GM19397 (cell line): ENCODE data around the gene CEBPE.
A peak's percentile ranks its signal among the peaks of the same experiment; 100 is the strongest.

ENCODE experiments used
- ATAC-seq: cut with Tn5 transposase; IDR thresholded peaks from one replicate; pipeline ENCODE4 v1.9.1; 2021; ENCODE audit warnings: mild to moderate bottlenecking, moderate library complexity; ENCODE audit not compliant: unreplicated experiment

Gene CEBPE

GRCh38 chr14:23104591-23105347 lies 14.3 kb downstream of the CEBPE start, which contains the start of gene CIROP:
CIROP (minus strand) TSS chr14:23104989; CDS start chr14:23104920, 69 bp downstream.
- ATAC-seq: no peak

- ATAC-seq: no peak
These were observed 14.9 kb downstream of the CEBPE start for GRCh38 chr14:23104070-23104590.

DNA sequence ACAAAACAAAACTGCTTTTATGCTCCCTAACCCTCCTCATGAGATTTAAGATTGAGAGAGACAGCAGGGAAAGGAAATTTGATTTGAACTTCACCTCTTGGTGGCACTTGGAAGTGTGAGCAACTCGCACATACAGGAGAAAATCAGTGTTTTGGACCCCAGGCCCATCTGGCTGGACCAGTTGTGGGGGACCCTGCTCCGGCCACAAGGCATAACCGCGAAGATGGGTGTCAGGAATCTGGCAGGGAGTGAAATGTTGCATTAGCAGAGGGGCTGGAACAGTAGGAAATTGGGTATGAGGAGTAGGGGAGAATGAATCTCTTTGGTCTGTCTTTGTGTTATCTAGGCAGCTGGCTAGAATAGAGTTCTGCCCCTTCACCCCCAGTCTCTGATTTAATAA lies 15.5 kb downstream of the CEBPE start:
- ATAC-seq: no peak

DNA sequence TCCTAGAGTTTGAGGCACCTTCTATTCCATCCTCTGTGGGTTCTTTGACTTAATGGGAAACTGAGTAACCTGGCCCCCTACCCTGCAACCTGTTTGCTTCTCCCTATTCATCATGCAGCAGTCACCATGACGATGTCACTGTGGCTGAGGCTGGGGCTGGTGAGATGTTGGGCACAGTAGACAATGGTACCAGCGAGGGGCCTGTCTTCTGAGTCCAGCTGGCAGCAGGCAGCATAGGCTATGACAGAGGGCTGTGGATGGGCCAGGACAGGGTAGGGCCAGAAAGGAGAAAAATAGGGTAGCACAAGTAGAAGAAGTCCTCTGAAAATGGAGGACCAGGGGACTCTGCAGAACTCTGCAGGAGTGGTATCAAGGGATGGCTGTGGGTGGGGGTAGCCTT lies 16.3 kb downstream of the CEBPE start:
- no peak for ATAC-seq

DNA sequence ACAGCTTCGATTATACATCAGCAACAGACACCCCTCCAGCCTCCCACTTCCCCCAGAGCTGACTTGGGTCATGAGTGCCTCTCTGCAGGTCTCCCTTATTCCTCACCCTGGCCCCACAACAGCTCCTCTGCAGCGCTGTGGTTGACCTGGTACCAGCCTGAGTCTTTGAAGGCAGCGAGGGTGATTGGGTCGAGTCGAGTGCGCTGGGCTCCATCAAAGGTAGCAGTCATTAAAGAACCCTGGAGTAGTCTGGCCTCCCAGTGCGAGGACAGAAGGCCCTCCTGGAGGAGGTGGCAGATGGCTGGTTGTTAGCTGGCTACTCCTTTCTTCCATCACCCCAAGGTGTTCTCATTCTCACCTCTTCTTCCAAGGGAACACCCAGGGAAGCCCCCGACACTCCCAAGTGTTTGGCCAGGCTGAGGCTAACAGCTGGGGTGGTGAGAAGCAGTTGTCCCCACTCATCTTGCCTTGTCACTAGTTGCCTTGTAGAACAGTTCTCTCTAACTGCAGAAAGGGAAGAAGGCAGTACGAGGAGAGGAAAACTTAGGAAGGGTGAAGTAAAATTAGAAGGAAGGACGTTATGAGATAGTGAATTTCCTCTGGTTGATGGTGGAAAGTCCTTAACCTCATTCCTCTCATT lies 16.9 kb downstream of the CEBPE start:
- ATAC-seq: no peak

DNA sequence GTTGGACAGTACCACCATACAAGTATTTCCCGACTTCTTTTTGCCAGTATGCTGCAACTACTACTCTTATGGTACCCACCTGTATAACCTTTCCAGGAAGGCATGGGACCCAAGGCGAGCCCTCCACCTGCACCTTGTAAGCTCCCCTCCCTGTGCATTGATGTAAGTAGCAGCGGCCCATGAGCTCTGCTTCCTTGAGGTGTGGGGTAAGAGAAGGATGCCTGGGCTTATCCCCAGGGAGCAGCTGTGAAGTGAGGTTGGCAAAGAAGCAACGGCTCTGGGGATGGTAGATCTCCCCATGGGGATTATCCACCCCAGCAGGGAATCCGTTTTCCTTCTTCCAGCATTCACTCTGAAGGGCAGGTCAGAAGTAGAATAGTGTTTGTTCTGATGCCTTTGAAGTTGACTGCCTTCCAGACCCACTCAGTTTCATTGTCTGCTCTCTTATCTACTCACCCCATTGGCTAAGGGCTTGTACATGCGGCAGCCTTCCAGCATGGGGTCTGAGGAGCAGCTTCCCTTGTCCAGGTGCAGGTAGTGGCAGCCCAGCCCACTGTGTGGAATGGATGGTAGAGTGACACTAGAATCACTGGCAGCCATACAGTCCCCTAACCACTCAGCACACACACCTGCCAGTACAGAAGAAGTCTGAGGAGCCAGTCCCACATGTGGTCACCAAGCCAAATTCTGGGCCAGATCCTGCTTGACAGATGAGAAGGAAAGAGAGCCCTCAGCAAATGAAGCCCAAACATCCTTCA lies 17.7 kb downstream of the CEBPE start:
- no peak for ATAC-seq

DNA sequence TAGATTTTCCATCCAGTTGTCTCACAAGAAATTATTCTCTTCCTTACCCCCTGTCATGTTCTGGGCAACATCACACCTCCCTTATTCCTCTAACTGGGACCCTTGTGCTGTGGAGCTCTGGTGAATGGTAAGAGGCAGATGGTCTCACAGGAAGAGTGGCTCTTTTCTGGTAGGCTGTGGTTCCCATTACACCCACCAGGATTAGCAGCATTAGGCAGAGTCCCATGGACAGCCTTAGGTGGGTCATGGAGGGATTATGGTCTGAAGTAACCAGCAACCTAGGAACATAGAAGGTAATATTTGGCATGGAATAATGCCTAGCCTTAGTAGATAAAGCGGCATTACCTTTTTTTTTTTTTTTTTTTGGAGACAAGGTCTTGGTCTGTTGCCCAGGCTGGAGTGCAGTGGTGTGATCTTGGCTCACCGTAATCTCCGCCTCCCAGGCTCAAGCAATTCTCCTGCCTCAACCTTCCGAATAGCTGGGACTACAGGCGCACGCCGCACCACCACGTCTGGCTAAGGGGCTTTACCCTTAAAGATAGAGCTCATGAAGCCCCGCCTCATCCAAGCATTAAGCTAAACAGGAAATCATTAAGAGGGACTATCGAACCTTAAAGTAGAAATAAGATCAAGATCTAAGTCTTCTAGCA lies 19.7 kb downstream of the CEBPE start:
- ATAC-seq: no peak

DNA sequence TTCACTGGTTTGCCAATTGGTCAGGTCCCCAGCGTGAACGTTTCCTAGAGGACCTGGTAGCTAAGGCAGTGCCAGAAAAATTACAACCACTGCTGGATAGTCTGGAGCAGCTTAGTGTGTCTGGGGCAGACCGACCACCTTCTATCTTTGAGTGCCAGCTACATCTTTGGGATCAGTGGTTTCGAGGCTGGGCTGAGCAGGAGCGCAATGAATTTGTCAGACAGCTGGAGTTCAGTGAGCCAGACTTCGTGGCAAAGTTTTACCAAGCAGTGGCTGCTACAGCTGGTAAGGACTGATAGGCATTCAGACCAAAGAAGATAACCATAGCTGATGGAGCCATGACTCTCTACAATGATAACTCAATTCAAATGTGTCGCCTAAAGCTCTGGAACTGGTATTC lies 21.3 kb downstream of the CEBPE start:
- no peak for ATAC-seq

DNA sequence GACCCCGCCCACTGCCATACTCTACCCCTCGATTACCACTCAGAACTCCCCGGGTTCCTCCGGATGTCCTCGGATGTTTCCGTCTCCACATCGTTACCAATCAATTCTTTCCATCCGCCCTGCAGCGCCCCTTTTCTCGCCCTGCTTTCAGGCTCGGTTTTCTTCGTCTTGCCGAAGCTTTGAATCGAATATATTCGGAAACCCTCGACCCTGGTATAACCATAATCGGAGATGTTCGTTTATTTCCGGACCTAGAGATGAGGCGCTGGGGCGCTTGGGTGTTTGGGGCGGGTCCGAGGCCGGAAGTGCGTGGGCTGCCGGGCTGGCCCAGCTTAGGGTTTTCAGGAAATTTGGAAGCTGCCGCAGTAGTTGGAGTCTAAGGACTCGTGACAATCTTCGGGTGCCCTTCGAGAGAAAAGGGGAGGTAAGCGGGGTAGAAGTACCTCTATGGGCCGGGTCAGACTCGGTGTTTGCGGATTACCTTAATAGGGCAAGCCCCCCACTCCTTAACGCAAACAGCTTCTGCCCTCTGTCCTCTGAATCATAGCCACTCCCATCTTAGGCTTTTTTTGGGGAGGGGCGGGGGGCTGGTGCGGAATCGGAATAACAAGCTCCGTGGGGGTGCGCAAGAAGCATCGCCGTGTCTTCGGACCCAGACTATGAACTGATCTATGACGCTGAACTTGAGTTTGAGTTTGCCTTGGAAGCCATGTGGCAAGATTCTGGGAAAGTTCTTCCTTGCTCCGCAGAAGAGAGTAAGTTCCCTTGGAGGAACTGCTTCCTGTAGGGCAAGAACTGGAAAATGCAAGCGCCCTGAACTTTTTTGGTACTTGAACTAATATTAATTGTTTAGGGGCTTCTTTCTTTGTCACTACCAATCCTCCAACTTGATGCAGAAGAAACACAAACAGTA lies 23.6 kb downstream of the CEBPE start, which contains the start of gene C14orf119:
Gene C14orf119 (plus strand): TSS at position 310 of the 913 bp plus-strand sequence. CDS start 2,154 bp downstream, outside the sequence.
- peak; percentile 88 for ATAC-seq

GRCh38 chr14:23094666-23095195 lies 24.3 kb downstream of the CEBPE start, which contains the start of gene ACIN1:
ACIN1 (minus strand) TSS chr14:23095136; CDS start chr14:23095112, 24 bp downstream.
- ATAC-seq: peak; percentile 37

DNA sequence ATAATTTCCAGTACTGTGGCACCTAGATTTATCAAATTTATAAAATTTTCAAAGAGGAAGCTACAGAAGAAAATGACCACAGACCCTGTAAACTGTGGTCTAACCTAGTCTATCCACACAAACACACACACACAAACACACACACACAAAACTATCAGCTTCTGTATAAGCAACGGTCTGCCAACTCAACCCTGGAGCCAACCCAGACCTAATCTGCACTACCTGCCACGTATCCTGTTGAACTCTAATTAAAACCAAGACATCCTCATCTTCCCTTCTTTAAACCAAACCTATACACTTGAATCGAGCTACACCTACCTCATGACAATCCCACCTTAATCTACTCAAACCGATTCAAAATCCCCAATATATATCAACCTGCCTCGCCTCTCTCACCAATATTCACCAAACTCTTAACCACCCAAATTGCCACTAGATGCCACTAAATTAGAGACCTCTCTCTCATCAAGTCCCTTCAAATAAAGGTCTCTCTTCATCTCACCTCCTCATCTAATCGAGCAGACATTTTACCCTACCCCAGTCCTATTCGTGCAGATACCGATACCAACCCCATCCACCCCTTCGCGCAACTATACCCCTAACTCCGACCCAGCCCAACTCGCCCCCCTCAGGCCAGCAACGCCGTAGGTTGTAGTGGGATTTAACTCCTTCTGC lies 24.9 kb downstream of the CEBPE start:
- no peak for ATAC-seq

DNA sequence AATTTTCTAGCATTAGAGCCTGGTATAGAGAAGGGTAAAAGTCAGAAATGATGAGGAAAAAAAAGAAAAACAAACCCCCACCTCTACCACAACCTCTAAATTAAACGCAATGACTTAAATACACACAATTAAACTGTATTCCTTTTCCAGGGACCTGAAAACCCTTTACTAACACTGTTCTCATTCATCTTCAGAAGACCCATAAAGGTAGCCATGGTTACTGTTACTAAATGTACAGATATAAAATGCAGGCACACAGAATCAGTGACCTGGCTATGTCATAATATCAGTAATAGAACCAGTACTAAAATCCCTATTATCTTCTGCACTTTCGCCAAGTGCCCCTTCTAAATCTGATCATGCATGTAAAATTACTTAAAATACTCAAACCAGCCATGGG lies 25.5 kb downstream of the CEBPE start:
- no peak for ATAC-seq

DNA sequence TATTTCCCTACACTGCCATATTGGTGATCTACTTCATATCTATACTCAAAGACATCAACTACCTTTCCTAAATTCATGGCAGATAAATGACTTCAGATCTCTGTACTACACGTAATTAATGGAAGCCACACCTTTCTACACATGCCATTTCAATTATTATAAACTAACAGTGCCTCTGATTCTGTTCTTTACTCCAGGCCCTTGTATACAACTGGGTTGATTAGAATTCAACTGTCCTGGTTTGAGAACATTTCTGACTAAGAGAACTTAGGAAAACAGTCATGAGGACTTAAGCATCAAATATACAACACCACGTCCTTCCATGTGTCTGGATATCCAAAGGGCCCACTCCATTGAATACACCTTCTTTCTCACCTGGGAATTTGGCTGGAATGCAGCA lies 26.0 kb downstream of the CEBPE start:
- ATAC-seq: no peak

- no peak for ATAC-seq
These were observed 27.5 kb downstream of the CEBPE start for GRCh38 chr14:23091294-23092225.

GRCh38 chr14:23090254-23090636 lies 28.8 kb downstream of the CEBPE start:
- no peak for ATAC-seq

- ATAC-seq: no peak
These were observed 29.4 kb downstream of the CEBPE start for GRCh38 chr14:23089498-23090253.

DNA sequence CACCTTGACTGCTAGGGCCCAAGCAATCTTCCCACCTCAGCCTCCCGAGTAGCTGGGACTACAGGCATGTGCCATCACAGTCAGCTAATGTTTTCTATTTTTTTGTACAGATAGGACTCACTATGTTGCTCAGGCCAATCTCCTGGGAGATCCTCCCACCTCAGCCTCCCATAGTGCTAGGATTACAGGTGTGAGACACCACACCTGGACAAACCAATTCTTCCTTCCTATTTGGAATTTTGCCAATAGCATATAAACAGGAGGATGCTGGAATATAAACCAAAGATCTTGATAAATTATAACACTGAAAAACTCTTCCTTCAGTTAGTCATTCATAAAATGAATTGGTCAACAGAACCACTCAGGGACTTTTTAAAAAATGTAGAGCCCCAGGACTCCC lies 32.5 kb downstream of the CEBPE start:
- no peak for ATAC-seq
